ENCODE measurements around the gene TEX13A.
"Not testable (repeated sequence)": the region's sequence is repeated elsewhere in the genome, so short reads cannot be mapped to it uniquely, and the experiment has no call there.

TEX13A gene

GRCh38 chrX:105220636-105221035, at the start of gene TEX13A:
TEX13A (minus strand) TSS chrX:105220694; CDS start chrX:105220397, 297 bp downstream.
- TF ChIP-seq ZNF274 (IDR thresholded peaks at IDR 0.05; ENCODE audit: low read depth, low read length): no peak
- H3K4me3 ChIP-seq (ENCODE audit: low read length): no peak within 1 kb of the TSS

DNA sequence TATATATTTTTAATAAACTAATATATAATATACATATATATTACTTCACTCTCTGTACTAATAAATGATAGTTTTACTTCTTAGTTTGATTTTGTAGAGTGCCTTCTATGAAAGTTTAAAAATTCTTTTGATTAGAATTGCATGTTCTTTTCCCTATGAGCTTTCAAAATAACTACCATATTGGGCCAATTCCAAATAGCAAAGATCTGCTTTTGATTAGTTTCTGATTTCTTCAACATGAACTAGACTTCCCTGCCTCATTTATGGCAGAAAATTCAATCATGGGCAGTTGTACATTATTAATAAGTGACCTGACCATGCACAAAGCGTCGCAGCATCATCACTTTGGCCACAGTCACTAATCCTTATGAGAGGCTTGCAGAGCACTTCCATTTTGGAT, 48.9 kb upstream of the TEX13A start:
- TF ChIP-seq ZNF274 (IDR thresholded peaks at IDR 0.05; ENCODE audit: low read depth, low read length): no peak
- no peak overlapping the region for H3K4me3 ChIP-seq (ENCODE audit: low read length)

DNA sequence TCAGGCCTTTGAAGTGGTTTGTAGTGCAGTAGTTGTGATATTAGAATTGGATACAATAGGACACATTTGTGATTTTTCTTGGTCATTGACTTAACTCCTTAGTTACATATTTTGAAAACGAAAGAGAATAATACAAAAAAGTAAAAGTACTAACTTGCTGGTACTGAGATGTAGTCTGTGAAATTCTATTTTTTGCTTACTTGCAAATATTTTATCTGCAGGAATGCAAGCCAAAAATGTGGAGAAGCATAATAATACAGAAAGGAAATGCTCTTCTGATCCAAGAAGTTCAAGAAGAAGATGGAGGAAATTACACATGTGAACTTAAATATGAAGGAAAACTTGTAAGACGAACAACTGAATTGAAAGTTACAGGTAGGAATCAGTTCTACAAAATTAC, 46.7 kb upstream of the TEX13A start:
- no peak for TF ChIP-seq ZNF274 (IDR thresholded peaks at IDR 0.05; ENCODE audit: low read depth, low read length)
- H3K4me3 ChIP-seq (ENCODE audit: low read length): no peak overlapping the region

DNA sequence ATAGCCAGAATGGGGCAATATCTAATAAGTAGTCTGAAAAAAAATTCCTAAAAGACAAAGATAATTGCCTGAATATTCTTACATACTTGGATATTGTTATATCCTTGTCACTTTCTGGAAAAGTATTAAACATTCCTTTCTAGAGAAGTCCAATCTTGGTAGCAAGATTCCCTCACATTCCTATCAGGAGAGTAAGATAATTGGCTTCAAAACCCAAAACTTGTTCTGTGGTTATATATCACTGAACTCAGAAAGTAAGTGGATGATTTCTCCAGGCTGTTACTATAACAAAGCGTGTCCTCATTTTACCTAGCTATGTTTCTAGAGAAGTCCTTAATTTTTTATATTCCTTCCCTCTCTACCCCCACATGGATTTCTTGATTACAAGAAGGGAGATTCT, 46.0 kb upstream of the TEX13A start:
- no peak overlapping the region for H3K4me3 ChIP-seq (ENCODE audit: low read length)
- TF ChIP-seq ZNF274 (IDR thresholded peaks at IDR 0.05; ENCODE audit: low read depth, low read length): no peak

DNA sequence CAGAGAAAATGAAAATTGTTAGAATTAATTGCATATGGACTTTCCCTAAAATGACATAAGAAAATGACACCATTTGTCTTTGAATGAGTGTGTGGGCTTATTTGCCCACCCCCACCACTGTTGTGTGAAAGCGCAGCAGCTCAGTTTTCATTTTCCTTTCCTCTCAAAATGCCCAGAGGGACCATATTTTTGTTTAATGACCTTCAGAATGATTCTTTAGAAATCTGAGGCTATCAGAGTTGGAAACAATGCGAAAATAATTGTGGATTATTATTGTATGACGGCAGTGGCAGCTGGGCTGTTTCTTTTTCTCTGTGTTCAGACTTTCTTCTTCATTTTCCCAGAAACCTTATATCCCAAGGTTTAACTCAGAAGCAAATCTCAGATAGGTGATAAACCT, 44.6 kb upstream of the TEX13A start:
- no peak for TF ChIP-seq ZNF274 (IDR thresholded peaks at IDR 0.05; ENCODE audit: low read depth, low read length)
- H3K4me3 ChIP-seq (ENCODE audit: low read length): no peak overlapping the region

- no peak for TF ChIP-seq ZNF274 (IDR thresholded peaks at IDR 0.05; ENCODE audit: low read depth, low read length)
These were observed 43.3 kb upstream of the TEX13A start for GRCh38 chrX:105263801-105264200.

GRCh38 chrX:105263171-105263570, 42.7 kb upstream of the TEX13A start:
- TF ChIP-seq ZNF274 (IDR thresholded peaks at IDR 0.05; ENCODE audit: low read depth, low read length): no peak

More at GRCh38 chrX:105263801-105264200, 43.3 kb upstream of the TEX13A start:
- H3K4me3 ChIP-seq (ENCODE audit: low read length): no peak overlapping the region

DNA sequence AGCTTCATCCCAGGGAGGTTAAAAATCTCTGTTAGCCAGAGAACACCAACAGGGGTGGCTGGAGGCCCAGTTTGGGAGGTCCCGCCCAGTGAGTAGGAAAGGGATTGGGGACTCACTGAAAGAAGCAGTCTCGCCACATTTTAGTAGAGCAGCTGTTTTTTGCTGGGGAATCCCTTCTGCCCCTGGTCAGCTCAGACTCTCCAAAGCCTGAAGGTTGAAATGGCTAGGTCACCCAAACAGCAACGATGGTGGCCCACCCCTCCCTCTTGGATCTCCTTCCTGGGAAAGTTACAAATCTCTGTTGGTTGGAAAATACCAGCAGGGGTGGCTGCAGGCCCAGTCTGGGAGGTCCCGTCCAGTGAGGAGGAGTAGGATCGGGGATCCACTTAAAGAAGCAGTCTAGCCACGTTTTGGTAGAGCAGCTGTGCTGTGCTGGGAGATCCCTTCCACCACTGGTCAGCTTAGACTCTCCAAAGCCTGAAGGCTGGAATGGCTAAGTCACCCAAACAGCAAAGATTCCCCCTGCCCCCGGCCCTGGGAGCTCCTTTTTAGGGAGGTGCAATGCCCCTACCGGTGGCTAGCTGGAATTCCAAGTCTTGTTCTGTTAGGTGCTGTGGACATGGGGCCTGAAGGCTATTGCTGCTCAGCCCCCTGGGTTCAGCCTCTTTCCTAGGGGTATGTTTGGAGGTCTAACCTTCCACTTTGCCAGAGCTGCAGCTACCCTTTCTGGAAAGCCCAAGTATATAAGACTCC, 40.0 kb upstream of the TEX13A start:
- H3K4me3 ChIP-seq (ENCODE audit: low read length): no peak overlapping the region
- TF ChIP-seq ZNF274 (IDR thresholded peaks at IDR 0.05; ENCODE audit: low read depth, low read length): no peak

More at GRCh38 chrX:105263171-105263570, 42.7 kb upstream of the TEX13A start:
- H3K4me3 ChIP-seq (ENCODE audit: low read length): no peak overlapping the region

- TF ChIP-seq ZNF274 (IDR thresholded peaks at IDR 0.05; ENCODE audit: low read depth, low read length): no peak
- H3K4me3 ChIP-seq (ENCODE audit: low read length): no peak overlapping the region
These were observed 20.6 kb upstream of the TEX13A start for GRCh38 chrX:105241056-105241455.

DNA sequence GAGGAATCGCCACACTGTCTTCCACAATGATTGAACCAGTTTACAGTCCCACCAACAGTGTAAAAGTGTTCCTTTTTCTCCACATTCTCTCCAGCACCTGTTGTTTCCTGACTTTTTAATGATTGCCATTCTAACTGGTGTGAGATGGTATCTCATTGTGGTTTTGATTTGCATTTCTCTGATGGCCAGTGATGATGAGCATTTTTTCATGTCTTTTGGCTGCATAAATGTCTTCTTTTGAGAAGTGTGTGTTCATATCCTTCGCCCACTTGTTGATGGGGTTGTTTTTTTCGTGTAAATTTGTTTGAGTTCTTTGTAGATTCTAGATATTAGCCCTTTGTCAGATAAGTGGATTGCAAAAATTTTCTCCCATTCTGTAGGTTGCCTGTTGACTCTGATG, 16.9 kb upstream of the TEX13A start:
- H3K4me3 ChIP-seq (ENCODE audit: low read length): not testable (repeated sequence)

DNA sequence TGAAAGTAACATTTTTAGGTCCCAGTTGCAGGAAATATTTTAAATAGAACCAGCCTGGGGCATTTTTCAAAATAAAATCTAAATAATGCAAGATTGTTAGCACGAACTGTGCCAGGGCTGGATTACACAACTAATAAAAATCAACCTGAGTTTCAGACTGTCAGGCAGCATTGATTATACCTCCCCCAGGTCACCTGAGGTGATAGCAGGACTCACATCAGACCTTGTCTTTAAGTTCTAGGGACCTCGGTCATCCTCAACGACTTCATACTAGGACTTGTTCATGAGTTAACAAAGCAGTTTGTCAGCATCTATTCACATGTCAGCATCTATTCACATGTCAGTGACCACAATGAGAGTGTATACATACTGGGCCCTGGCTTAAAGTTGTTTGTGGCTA, 8.7 kb upstream of the TEX13A start:
- no peak for TF ChIP-seq ZNF274 (IDR thresholded peaks at IDR 0.05; ENCODE audit: low read depth, low read length)
- H3K4me3 ChIP-seq (ENCODE audit: low read length): no peak overlapping the region

GRCh38 chrX:105228602-105229001, 8.1 kb upstream of the TEX13A start:
- H3K4me3 ChIP-seq (ENCODE audit: low read length): no peak overlapping the region
- no peak for TF ChIP-seq ZNF274 (IDR thresholded peaks at IDR 0.05; ENCODE audit: low read depth, low read length)

- no peak overlapping the region for H3K4me3 ChIP-seq (ENCODE audit: low read length)
- TF ChIP-seq ZNF274 (IDR thresholded peaks at IDR 0.05; ENCODE audit: low read depth, low read length): no peak
These were observed 6.0 kb upstream of the TEX13A start for GRCh38 chrX:105226499-105226898.

GRCh38 chrX:105221374-105221773, 880 bp upstream of the TEX13A start:
- no peak for TF ChIP-seq ZNF274 (IDR thresholded peaks at IDR 0.05; ENCODE audit: low read depth, low read length)
- no peak overlapping the region for H3K4me3 ChIP-seq (ENCODE audit: low read length)

DNA sequence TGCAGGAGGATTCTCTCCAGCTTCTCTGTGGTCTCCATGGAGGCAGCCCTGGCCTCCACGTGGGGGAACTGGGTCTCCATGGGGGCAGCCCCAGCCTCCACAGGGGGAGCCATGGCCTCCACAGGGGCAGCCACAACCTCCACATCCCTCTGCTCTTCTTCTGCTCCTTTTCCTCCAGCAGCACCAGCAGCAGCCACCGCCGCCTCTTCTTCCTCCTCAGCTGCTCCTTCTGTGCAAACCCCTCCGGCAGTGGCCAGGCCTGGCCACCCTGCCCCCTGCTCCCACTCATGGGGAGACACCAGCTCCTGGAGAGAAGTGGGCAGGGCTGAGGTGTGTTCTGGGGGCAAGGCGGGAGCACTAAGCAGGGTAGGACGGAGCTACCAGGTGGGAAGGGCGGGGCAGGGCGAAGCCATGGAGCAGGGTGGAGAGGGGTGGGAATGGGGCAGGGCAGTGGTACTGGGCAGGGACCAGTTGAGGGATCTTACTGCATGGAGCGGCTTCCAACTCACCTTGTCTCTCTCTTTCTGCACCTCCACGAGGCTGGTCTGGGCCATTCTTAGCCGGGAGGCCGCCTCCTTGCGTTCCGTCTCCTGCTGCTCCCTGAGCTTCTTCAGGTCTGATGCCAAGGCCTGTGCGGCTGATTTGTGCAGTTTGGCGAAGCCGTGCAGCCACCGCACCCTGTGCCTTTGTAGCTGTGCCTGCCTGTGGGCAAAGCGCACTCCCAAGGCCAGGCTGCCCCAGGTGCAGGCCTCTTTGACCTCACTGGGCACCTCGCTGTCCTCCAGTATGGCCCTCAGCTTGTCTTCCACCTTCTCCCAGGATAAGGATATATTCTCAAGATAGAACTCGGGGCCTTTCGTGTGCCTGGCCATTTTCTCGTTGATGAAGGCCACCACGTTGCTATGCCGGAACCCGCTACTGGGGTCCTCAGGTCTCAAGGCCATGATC, 766 bp downstream of the TEX13A start:
- no peak for TF ChIP-seq ZNF274 (IDR thresholded peaks at IDR 0.05; ENCODE audit: low read depth, low read length)
- H3K4me3 ChIP-seq (ENCODE audit: low read length): no peak overlapping the region

Measured in GM08714 (cell line).